Lung (tissue), 12 donors: ENCODE measurements around the gene STAB2. TPM values are rescaled to one million over a fixed set of nuclear protein-coding genes. Genes with fewer than 3 reads are reported as not detected.

Source experiments
- ATAC-seq: fragments of 200-7000 bp; cut with Tn5 transposase; one replicate; pipeline ENCODE4 v1.9.1; 2020; ENCODE audit warnings: moderate number of reproducible peaks; ENCODE audit not compliant: insufficient read depth, low FRiP score
- DNase-seq, 3 donors: peaks; one replicate each; pipeline ENCODE4 v3.0.0-alpha.2; 2013 to 2017
- H3K27ac ChIP-seq, 2 donors: one replicate each; pipeline ENCODE4 v1.5.1; 2013; ENCODE audit warnings: mild to moderate bottlenecking in 2 of 2, moderate library complexity in 2 of 2, control low read depth in 1 of 2, inconsistent platforms in 1 of 2, low read depth in 1 of 2, low read length in 1 of 2
- H3K27me3 ChIP-seq, 3 donors: one replicate each; pipeline ENCODE4 v1.5.1; 2013; ENCODE audit warnings: low read length in 2 of 3; ENCODE audit not compliant: control insufficient read depth in 3 of 3, insufficient read depth in 3 of 3
- H3K36me3 ChIP-seq, 4 donors: one replicate each; pipeline ENCODE4 v1.5.1; 2013; ENCODE audit warnings: low read length in 4 of 4, mild to moderate bottlenecking in 1 of 4, moderate library complexity in 1 of 4; ENCODE audit not compliant: control insufficient read depth in 4 of 4, insufficient read depth in 4 of 4
- H3K4me1 ChIP-seq, 5 donors: one replicate each; pipeline ENCODE4 v1.5.1; 2013; ENCODE audit warnings: low read length in 5 of 5, mild to moderate bottlenecking in 2 of 5, moderate library complexity in 1 of 5; ENCODE audit not compliant: control insufficient read depth in 5 of 5, insufficient read depth in 5 of 5
- H3K4me3 ChIP-seq: one replicate; pipeline ENCODE4 v1.5.1; 2013; ENCODE audit warnings: mild to moderate bottlenecking, control low read depth, moderate library complexity
- H3K9ac ChIP-seq, 2 donors: one replicate each; pipeline ENCODE4 v1.5.1; 2013; ENCODE audit warnings: low read length in 2 of 2, control low read depth in 1 of 2; ENCODE audit not compliant: insufficient read depth in 1 of 2
- H3K9me3 ChIP-seq, 4 donors: one replicate each; pipeline ENCODE4 v1.5.1; 2013; ENCODE audit warnings: low read length in 3 of 4, mild to moderate bottlenecking in 1 of 4, moderate library complexity in 1 of 4; ENCODE audit not compliant: control insufficient read depth in 4 of 4, insufficient read depth in 3 of 4
- WGBS, 2 donors: extraction: QIAGEN DNeasy Blood & Tissue Kit; methylation state at CpG; one replicate each; pipeline ENCODE4 v1.1.7; 2013; 5-methylcytosine and 5-hydroxymethylcytosine counted together
- polyA plus RNA-seq, 2 donors: library from polyadenylated mRNA; stranded (reverse); fragments of 200-250 nt; gene quantifications; one replicate each; pipeline ENCODE4 v1.2.1, GENCODE V29; 2013
- total RNA-seq, 2 donors: library from RNA; depleted of rRNA in 1 of 2; stranded (reverse); fragments of >200 nt in 1 of 2; gene quantifications; one replicate each; pipeline ENCODE4 v1.2.1, GENCODE V29; 2014 to 2021
- TF ChIP-seq, protein P1 (sequence below): IDR thresholded peaks from 2 replicates; pipeline ENCODE4 v1.5.1; 2012; ENCODE audit warnings: mild to moderate bottlenecking; ENCODE audit errors: control extremely low read depth, extremely low read depth
- donor health status: control.
- donor health status: control.
- donor health status: Bipolar disorder and iron deficiency.
- donor health status: healthy.
- donor health status: DM: yes; HTN: yes; CAD: no.

Gene STAB2
- total and polyA plus RNA-seq, 4 donors = 0.06 to 10.0 (median 0.43) TPM

DNA sequence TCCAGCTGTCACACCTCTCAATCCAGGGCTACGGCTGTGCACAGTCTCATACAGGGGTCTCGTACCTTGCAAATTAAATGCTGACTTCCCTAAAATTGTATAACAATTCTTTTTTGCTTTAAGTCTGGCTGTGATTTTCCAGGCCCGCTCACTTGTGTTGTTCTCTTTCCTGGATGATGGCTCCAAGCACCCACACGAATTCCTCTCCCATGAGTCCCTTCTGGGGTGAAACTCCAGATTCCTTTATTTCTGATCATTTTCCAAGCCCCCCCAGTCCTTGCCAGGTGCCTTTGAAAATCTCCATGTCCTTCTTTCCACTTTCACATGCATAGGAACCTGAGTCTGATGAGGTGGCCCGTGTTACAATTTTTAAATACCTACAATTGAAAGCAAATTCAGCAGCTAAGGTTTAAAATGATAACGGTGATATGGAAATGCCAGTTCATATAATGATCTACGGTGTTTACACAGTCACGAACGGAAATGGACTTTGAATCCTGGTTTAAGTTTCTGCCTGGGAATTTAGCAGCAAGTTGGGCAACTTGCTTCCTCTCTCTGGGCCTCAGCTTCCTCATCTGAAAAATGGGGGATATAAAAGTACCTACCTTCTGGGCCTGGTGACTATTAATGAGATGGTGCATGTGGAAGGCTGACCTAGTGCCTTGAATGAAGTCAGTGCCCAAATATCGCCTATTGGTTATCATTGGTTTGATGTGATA is 85.5 kb downstream of the STAB2 start:
- 86 to 90% methylated on average over 10 of the region's 10 CpGs for WGBS, 2 donors
- Histone ChIP-seq H3K9ac (no peak overlapping the region), H3K27ac (no peak overlapping the region), H3K9me3 (peaks cover 0 to 7% (median 0%) of the 10 kb centered on the region in 4 donors), H3K4me3 (no peak overlapping the region), H3K4me1 (no peaks in the 10 kb centered on the region), H3K36me3 (no peaks in the 10 kb centered on the region), H3K27me3 (no peaks in the 10 kb centered on the region)
- DNase-seq (no peak), ATAC-seq (no peak)
- TF ChIP-seq, protein P1, sequence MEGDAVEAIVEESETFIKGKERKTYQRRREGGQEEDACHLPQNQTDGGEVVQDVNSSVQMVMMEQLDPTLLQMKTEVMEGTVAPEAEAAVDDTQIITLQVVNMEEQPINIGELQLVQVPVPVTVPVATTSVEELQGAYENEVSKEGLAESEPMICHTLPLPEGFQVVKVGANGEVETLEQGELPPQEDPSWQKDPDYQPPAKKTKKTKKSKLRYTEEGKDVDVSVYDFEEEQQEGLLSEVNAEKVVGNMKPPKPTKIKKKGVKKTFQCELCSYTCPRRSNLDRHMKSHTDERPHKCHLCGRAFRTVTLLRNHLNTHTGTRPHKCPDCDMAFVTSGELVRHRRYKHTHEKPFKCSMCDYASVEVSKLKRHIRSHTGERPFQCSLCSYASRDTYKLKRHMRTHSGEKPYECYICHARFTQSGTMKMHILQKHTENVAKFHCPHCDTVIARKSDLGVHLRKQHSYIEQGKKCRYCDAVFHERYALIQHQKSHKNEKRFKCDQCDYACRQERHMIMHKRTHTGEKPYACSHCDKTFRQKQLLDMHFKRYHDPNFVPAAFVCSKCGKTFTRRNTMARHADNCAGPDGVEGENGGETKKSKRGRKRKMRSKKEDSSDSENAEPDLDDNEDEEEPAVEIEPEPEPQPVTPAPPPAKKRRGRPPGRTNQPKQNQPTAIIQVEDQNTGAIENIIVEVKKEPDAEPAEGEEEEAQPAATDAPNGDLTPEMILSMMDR = no peak

DNA sequence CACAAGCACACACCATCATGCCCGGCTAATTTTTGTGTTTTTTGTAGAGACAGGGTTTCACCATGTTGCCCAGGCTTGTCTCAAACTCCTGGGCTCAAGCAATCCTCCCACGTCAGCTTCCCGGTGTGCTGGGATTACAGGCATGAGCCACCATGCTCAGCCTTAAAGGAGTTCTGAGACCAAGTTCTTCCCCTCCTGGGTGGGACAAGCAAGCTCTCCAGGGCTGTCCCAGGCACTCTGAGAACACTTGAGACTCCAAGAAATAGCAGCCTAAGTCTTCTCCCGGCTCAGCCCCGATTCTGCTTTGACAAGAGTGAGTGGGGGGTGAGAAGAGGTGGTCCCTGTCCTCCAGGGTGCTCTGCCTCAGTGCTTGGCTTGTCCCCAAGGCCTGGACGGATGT is 86.4 kb downstream of the STAB2 start:
- DNase-seq = no peak
- no peaks in the 10 kb centered on the region for H3K27me3 ChIP-seq
- no peak for ATAC-seq

DNA sequence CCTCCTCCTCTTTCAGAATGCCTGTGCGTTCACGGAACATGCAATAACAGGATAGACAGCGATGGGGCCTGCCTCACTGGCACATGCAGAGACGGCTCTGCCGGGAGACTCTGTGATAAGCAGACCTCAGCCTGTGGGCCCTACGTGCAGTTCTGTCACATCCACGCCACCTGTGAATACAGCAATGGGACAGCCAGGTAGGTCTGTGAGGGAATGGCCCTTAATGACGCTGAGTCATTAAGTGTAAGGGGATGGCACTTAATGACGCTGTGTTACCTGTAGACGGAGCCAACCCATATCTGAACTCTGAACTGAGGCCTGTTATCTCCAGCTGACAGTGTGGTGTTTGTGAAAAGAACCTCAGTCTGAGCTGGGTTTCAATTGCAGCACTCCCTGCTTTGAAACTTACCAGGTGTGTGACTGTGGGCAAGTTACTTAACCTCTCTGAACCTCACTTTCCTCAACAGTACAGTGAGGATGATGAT is 86.9 kb downstream of the STAB2 start:
- DNase-seq = no peak
- no peaks in the 10 kb centered on the region for H3K4me1 ChIP-seq
- H3K36me3 ChIP-seq = no peaks in the 10 kb centered on the region
- H3K27ac ChIP-seq = no peak overlapping the region
- TF ChIP-seq, protein P1 = no peak
- WGBS, 2 donors = 91 to 98% methylated on average over 10 of the region's 10 CpGs
- no peak for ATAC-seq
- H3K9ac ChIP-seq = no peak overlapping the region
- H3K27me3 ChIP-seq = no peaks in the 10 kb centered on the region
- H3K9me3 ChIP-seq = peaks cover 0 to under 1% (median 0%) of the 10 kb centered on the region in 4 donors
- H3K4me3 ChIP-seq = no peak overlapping the region

More for the DNA sequence above, 86.4 kb downstream of the STAB2 start:
- H3K4me3 ChIP-seq = no peak overlapping the region
- no peak overlapping the region for H3K9ac ChIP-seq
- peaks cover 0 to 4% (median 0%) of the 10 kb centered on the region in 4 donors for H3K9me3 ChIP-seq
- TF ChIP-seq, protein P1 = no peak
- H3K27ac ChIP-seq = no peak overlapping the region
- WGBS, 2 donors = 77 to 93% methylated on average over 6 of the region's 6 CpGs
- no peaks in the 10 kb centered on the region for H3K36me3 ChIP-seq
- no peaks in the 10 kb centered on the region for H3K4me1 ChIP-seq
